ENCODE measurements around the gene DNPEP.

DNPEP gene

GRCh38 chr2:219425238-219426067 is 37.7 kb upstream of the DNPEP start:
- peaks cover 24% of the 10 kb centered on the region for H3K27me3 Mint-ChIP-seq
- H3K4me3 Mint-ChIP-seq: no peak overlapping the region
- H3K9me3 Mint-ChIP-seq: no peaks in the 10 kb centered on the region

GRCh38 chr2:219423652-219424377 is 36.1 kb upstream of the DNPEP start:
- H3K27me3 Mint-ChIP-seq: peaks cover 40% of the 10 kb centered on the region

More at GRCh38 chr2:219425238-219426067, 37.7 kb upstream of the DNPEP start:
- Mint-ChIP-seq H3K36me3 (ENCODE audit: low read depth) (no peaks in the 10 kb centered on the region), H3K27ac (no peak overlapping the region), H3K4me1 (ENCODE audit: low read depth) (no peaks in the 10 kb centered on the region)
- DNase-seq: no peak

GRCh38 chr2:219422952-219423534 is 35.3 kb upstream of the DNPEP start:
- Mint-ChIP-seq H3K36me3 (ENCODE audit: low read depth) (no peaks in the 10 kb centered on the region), H3K9me3 (no peaks in the 10 kb centered on the region), H3K27ac (no peak overlapping the region), H3K4me1 (ENCODE audit: low read depth) (peaks cover 2% of the 10 kb centered on the region), H3K27me3 (peaks cover 43% of the 10 kb centered on the region), H3K4me3 (no peak overlapping the region)
- no peak for DNase-seq

More at GRCh38 chr2:219423652-219424377, 36.1 kb upstream of the DNPEP start:
- H3K4me1 Mint-ChIP-seq (ENCODE audit: low read depth): peaks cover 2% of the 10 kb centered on the region
- no peak overlapping the region for H3K4me3 Mint-ChIP-seq
- DNase-seq: no peak
- H3K36me3 Mint-ChIP-seq (ENCODE audit: low read depth): no peaks in the 10 kb centered on the region
- H3K9me3 Mint-ChIP-seq: no peaks in the 10 kb centered on the region
- no peak overlapping the region for H3K27ac Mint-ChIP-seq

GRCh38 chr2:219421323-219421722 is 33.6 kb upstream of the DNPEP start:
- H3K4me1 Mint-ChIP-seq (ENCODE audit: low read depth): peaks cover 5% of the 10 kb centered on the region
- peaks cover 42% of the 10 kb centered on the region for H3K27me3 Mint-ChIP-seq
- no peak for DNase-seq
- no peaks in the 10 kb centered on the region for H3K9me3 Mint-ChIP-seq
- no peaks in the 10 kb centered on the region for H3K36me3 Mint-ChIP-seq (ENCODE audit: low read depth)
- H3K4me3 Mint-ChIP-seq: no peak overlapping the region
- H3K27ac Mint-ChIP-seq: no peak overlapping the region

GRCh38 chr2:219420687-219421086 is 33.0 kb upstream of the DNPEP start:
- peaks cover 42% of the 10 kb centered on the region for H3K27me3 Mint-ChIP-seq
- H3K27ac Mint-ChIP-seq: no peak overlapping the region
- H3K36me3 Mint-ChIP-seq (ENCODE audit: low read depth): no peaks in the 10 kb centered on the region

GRCh38 chr2:219419331-219420197 is 31.9 kb upstream of the DNPEP start:
- DNase-seq: no peak
- H3K27me3 Mint-ChIP-seq: peaks cover 41% of the 10 kb centered on the region
- no peaks in the 10 kb centered on the region for H3K36me3 Mint-ChIP-seq (ENCODE audit: low read depth)
- no peak overlapping the region for H3K4me3 Mint-ChIP-seq
- H3K9me3 Mint-ChIP-seq: no peaks in the 10 kb centered on the region
- H3K27ac Mint-ChIP-seq: no peak overlapping the region
- peaks cover 5% of the 10 kb centered on the region for H3K4me1 Mint-ChIP-seq (ENCODE audit: low read depth)

More at GRCh38 chr2:219420687-219421086, 33.0 kb upstream of the DNPEP start:
- Mint-ChIP-seq H3K4me3 (no peak overlapping the region), H3K9me3 (no peaks in the 10 kb centered on the region), H3K4me1 (ENCODE audit: low read depth) (peaks cover 5% of the 10 kb centered on the region)
- DNase-seq: no peak

- Mint-ChIP-seq H3K9me3 (no peaks in the 10 kb centered on the region), H3K4me1 (ENCODE audit: low read depth) (peaks cover 5% of the 10 kb centered on the region), H3K27me3 (peaks cover 41% of the 10 kb centered on the region), H3K4me3 (no peak overlapping the region), H3K36me3 (ENCODE audit: low read depth) (no peaks in the 10 kb centered on the region), H3K27ac (no peak overlapping the region)
- no peak for DNase-seq
These were observed 31.3 kb upstream of the DNPEP start for GRCh38 chr2:219419012-219419324.

GRCh38 chr2:219418155-219419011 is 30.7 kb upstream of the DNPEP start, which contains the start of gene DES:
TSS of gene DES (plus strand) at chr2:219418377. CDS start at chr2:219418463, 86 bp downstream.
- DNase-seq: no peak
- H3K27ac Mint-ChIP-seq: no peak within 1 kb of the TSS
- no peaks in the 10 kb centered on the region for H3K9me3 Mint-ChIP-seq
- no peaks in the 10 kb centered on the region for H3K36me3 Mint-ChIP-seq (ENCODE audit: low read depth)
- peaks cover 5% of the 10 kb centered on the region for H3K4me1 Mint-ChIP-seq (ENCODE audit: low read depth)
- peaks cover 47% of the 10 kb centered on the region for H3K27me3 Mint-ChIP-seq
- H3K4me3 Mint-ChIP-seq: no peak within 1 kb of the TSS

GRCh38 chr2:219417374-219417773 is 29.7 kb upstream of the DNPEP start:
- no peak overlapping the region for H3K27ac Mint-ChIP-seq
- DNase-seq: no peak
- peaks cover 5% of the 10 kb centered on the region for H3K4me1 Mint-ChIP-seq (ENCODE audit: low read depth)
- no peak overlapping the region for H3K4me3 Mint-ChIP-seq
- peaks cover 2% of the 10 kb centered on the region for H3K9me3 Mint-ChIP-seq
- H3K27me3 Mint-ChIP-seq: peaks cover 50% of the 10 kb centered on the region
- no peaks in the 10 kb centered on the region for H3K36me3 Mint-ChIP-seq (ENCODE audit: low read depth)

- Mint-ChIP-seq H3K4me1 (ENCODE audit: low read depth) (peaks cover 5% of the 10 kb centered on the region), H3K4me3 (no peak overlapping the region), H3K27me3 (peaks cover 51% of the 10 kb centered on the region), H3K27ac (no peak overlapping the region), H3K36me3 (ENCODE audit: low read depth) (no peaks in the 10 kb centered on the region), H3K9me3 (peaks cover 2% of the 10 kb centered on the region)
- DNase-seq: no peak
These were observed 29.2 kb upstream of the DNPEP start for GRCh38 chr2:219416938-219417337.

- Mint-ChIP-seq H3K27me3 (peaks cover 54% of the 10 kb centered on the region), H3K27ac (no peak overlapping the region), H3K36me3 (ENCODE audit: low read depth) (no peaks in the 10 kb centered on the region), H3K4me1 (ENCODE audit: low read depth) (peaks cover 5% of the 10 kb centered on the region), H3K4me3 (no peak overlapping the region), H3K9me3 (peaks cover 5% of the 10 kb centered on the region)
- no peak for DNase-seq
These were observed 28.5 kb upstream of the DNPEP start for GRCh38 chr2:219416235-219416602.

GRCh38 chr2:219415580-219416234 is 28.0 kb upstream of the DNPEP start:
- Mint-ChIP-seq H3K27ac (no peak overlapping the region), H3K9me3 (peaks cover 5% of the 10 kb centered on the region), H3K36me3 (ENCODE audit: low read depth) (no peaks in the 10 kb centered on the region), H3K4me3 (no peak overlapping the region), H3K4me1 (ENCODE audit: low read depth) (peaks cover 5% of the 10 kb centered on the region), H3K27me3 (peaks cover 49% of the 10 kb centered on the region)
- DNase-seq: no peak

- Mint-ChIP-seq H3K27me3 (peaks cover 41% of the 10 kb centered on the region), H3K9me3 (peaks cover 5% of the 10 kb centered on the region)
These were observed 27.1 kb upstream of the DNPEP start for GRCh38 chr2:219414857-219415256.

More at GRCh38 chr2:219414857-219415256, 27.1 kb upstream of the DNPEP start:
- Mint-ChIP-seq H3K4me3 (no peak overlapping the region), H3K36me3 (ENCODE audit: low read depth) (no peaks in the 10 kb centered on the region), H3K4me1 (ENCODE audit: low read depth) (peaks cover 5% of the 10 kb centered on the region), H3K27ac (no peak overlapping the region)
- no peak for DNase-seq
